22Rv1 (cell line): ENCODE results near the gene ZSWIM5.
"Not testable (repeated sequence)": the region's sequence is repeated elsewhere in the genome, so short reads cannot be mapped to it uniquely, and the experiment has no call there.

Source experiments
- CTCF ChIP-seq: fragments of 450-650 bp; IDR thresholded peaks from 2 replicates; pipeline ENCODE4 v1.5.1; 2017; ENCODE audit warnings: mild to moderate bottlenecking
- ZFX ChIP-seq: fragments of 450-650 bp; IDR thresholded peaks from 2 replicates; pipeline ENCODE4 v1.6.1; 2017; ENCODE audit warnings: antibody characterized with exemption, borderline replicate concordance

GRCh38 chr1:45132719-45133118 lies 73.7 kb downstream of the ZSWIM5 start:
- TF ChIP-seq CTCF, ZFX: not testable (repeated sequence)
